ENCODE measurements around the gene COX7A2L.
"Not testable (repeated sequence)": the region's sequence is repeated elsewhere in the genome, so short reads cannot be mapped to it uniquely, and the experiment has no call there.

COX7A2L gene

DNA sequence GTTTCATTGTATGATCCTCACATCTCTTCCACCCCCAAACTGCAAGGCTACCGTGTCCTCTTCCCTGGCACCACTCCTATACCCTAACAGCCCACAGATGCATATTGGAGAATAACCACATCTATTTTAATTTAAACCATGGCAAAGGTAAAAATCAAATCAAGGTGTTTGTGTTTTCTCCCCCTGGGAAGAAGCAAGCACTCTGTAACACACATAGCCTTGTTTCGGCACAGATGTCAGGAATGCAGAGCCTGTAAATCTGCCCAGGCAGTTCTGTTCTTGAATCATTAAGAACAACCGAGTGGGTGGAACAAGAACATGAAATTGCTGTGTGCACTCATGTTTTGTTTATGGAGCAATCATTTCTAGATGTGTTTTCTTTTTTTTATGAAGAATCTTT lies 6.8 kb upstream of the COX7A2L start:
- no peak for DNase-seq (ENCODE audit: low spot score)

DNA sequence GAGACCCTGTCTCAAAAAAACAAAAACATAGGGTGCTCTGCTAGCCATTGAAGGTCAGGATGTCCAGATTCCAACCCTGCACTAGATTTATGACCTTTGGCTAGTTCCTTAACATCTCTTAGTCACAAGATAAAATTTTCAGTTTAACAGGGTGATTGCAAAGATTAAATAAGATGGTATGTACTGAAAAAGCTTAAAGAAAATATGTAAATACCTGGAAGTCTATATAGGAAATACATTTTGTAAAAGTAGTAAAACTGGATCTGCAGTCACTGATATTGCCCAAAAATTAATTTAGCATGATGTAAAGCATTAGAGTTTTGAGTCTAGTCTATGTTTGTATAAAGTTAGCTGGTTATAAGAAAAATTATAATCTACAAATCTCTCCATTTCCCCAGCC lies 5.4 kb upstream of the COX7A2L start:
- DNase-seq (ENCODE audit: low spot score): no peak

DNA sequence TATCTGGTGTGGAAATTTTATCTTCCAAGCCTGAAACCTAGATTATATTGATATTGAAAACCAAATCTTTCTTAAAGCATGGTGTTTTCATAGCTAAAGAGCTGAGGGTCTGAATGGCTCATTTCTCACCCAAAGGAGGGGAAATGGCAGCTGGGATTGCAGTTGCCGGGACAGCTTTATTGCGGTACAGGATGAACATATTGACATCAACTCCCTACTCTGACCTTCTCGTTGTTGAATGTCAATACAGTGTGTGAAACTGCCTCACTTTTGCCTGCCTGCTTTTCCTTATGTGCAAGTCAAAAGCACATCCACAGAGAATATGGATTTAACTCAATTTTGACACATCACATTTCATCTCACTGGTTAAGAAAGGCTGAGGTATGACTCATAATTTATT lies 3.6 kb upstream of the COX7A2L start:
- no peak for DNase-seq (ENCODE audit: low spot score)

DNA sequence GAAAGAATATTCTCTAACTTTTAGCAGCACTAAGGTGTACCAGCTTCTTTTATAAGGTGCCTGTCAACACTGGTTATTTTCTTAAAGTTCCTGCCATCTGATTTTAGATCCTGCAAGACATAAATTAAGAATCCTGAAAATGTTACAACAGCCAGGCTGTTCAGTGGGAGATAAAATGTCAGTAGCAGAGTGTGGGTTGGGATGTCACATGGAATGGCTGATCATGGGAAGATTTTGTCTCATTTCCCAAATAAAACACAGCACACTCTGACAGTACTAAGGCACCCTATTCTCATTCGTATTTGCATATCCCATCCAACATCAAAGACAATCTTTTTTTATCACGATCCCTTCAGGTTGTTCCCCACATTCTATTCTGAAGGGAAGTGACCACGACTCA lies 2.4 kb upstream of the COX7A2L start:
- no peak for DNase-seq (ENCODE audit: low spot score)

DNA sequence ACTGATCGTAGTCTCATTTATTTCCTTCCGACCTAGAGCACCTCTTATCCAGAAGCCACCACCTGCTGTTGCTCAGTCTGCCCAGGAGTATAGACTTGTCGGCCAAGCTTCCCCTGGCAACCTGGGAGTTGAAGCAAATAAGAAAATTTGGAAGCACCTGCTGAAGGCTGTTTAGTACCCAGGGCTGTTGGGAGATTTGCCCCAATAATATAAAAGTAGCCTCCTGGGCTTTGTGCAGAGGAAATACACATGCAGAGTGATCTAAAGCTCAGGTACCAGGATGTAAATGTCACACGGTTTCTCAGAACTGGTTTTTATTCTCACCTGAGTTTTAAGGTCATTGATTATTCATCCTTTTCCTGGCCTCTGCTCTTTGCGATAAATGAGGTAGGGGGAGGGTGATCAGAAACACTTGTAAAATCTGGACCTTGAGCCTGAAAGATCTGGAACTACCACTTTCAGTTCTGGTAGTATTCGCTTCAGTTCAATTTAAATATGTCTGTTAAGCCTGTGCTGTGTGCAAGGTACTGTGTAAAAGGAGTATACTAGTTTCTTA lies 789 bp upstream of the COX7A2L start:
- DNase-seq (ENCODE audit: low spot score): no peak

DNA sequence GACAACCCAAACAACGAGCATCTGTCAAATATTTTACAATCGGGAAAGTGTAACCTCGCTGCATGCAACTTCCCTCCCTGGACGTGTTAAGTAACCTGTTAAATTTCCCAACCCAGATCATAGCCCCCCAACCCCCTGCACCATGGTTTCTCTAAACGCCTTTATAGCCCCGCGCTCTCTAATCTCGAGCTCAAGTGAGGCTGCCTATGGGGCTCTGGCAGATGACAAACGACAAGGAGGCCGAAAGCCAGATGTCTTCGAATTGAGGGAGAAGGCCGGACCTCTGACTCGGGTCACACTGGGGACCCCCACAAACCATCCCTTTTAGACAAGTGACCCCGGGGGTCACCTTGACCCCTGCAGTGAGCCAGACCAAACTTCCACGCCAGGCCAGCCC lies 526 bp downstream of the COX7A2L start:
- DNase-seq (ENCODE audit: low spot score): peak; percentile 14

DNA sequence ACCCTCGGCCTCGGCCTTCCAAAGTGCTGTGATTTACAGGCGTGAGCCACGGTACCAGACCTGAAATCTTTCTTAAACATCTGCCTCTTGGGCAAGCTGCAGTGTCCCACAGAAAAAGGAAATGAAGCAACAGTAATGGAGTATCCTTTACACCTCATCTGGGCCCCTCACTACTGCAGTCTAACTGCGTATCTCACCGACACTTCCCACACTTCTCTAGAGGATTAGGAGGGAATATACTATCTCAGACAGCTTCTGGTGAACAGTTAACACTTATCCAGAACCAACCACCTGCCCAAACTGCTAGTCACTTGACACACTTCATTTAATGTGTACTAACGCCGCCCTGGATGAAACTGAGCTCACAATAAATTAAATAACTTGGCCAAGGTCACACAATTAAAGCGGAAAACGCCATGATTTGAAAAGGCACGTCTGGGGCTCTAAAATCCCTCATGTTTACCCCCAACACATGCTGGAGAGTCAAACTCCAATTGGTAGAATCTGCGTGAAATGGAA lies 993 bp downstream of the COX7A2L start:
- no peak for DNase-seq (ENCODE audit: low spot score)

DNA sequence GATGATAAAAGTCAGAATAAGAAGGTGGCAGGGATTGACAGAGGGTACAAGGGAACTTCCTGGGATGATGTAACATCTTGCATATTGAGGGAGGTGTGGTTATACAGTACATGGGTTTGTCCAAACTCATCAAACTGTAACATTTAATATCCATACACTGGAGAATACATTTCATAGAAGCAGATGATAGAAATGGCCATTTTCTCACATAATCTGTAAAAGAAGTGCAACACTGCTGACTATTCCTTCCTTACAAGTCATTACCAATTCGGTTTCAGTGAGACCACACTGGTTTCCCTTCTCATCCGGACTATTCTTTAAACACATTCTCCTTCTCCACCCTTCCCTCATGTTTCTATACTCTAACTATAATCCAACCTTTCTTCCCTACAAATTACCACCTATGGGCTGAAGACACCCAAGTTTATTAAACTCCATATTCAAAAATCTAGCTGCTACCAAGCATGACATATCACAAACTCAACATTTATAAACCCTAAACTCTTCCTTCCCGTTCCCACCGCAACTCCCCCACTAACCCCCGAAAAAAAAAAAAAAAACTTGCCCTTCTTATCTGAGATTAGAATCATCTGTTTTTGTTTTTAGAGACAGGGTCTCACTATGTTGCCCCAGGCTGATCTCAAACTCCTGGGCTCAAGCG lies 1.6 kb downstream of the COX7A2L start:
- DNase-seq (ENCODE audit: low spot score): no peak

DNA sequence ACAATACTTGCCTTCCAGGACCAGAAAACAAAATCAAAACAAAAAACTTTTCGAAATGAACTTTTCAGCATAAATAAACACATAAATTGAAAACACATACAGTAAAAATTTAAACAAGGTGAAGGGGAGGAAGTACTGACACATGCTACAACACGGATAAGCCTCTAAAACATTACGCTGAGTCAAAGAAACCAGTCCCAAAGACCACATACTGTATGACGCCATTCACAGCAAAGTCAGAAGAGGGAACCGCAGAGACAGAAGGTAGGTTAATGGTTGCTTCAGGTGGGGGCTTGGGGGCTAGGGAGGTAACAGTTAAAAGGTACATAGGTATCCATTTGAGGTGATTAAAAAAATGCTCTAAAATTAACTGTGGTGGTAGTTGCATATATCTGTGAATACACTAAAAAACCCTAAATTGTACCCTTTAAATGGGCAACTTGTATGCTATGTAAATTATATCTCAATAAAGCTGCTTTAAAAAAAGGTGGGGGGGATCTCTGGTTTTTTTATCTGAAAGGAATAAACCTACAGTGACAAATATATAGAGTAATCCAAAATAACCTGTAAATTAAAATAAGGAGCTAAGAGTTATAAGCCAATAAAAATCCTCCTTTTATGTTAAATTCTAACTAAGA lies 7.1 kb downstream of the COX7A2L start:
- no peak for DNase-seq (ENCODE audit: low spot score)

DNA sequence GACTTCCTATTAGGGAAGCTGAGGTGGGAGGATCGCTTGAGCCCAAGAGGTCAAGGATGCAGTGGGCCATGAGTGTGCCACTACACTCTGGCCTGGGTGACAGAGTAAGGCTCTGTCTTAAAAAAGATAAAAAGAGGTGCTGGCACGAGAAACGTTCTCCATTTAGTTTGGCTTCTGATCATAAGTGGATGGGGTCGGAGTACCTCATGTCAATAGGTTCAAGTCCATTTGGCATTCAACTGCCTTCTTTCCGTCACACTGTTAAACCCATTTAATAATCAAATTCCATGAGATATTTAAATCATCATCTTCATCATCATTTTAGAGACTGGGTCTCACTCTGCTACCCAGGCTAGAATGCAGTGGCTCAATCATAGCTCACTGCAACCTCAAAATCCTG lies 9.2 kb downstream of the COX7A2L start:
- no peak for DNase-seq (ENCODE audit: low spot score)

DNA sequence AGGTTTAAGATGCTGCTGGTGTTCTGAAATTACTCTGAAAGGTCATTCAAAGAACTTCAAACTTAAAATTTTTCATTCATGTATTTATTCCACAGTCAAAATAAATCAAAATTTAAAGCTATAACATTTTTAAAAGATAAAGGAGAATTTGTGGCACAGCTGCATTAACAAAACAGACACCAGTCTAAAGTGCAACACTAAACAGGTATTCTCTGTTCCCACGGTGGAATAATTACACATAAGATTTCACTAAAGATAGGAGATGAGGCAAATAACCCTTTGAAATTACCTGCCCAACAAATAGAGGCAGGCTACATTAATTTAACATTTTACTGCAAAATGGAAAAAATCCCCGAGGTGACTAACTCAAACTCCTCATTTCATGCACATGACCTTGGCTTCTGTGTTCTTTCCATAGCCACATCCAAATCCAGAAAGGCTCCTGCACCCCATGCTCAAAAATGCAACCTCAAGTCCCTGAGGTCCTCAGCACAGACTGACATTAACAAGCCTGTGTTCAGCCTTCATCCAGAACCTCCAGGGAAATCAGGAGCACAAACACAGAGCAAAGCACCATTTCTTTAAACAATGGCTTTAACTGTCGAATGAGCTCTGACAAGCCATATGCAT lies 10.5 kb downstream of the COX7A2L start:
- DNase-seq (ENCODE audit: low spot score): no peak

DNA sequence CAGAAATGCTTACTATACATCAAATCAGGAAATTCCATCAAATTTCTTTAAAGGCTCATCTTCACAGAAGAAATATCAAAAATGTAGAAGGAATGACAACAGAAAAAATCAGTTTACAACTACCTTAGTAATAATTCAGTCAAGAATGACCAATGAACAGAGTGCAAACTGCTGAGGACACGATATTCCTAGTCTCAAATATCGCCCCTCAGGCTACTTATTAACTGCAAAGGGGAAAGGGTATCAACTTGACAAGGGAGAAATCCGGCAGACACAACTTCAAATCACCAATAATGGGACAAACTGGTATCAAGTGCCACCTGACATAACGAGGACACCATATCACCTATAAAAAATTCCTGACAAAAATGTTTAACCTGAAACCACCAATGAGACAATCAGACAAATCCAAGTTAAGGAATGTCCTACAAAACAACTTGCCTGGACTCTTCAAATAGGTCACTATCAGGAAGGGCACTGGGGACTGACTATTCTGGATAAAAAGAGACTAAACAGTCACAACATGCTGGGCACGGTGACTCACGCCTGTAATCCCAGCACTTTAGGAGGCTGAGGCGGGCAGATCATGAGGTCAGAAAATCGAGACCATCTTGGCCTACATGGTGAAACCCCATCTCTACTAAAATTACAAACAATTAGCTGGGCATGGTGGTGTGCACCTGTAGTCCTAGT lies 12.8 kb downstream of the COX7A2L start:
- no peak for DNase-seq (ENCODE audit: low spot score)

DNA sequence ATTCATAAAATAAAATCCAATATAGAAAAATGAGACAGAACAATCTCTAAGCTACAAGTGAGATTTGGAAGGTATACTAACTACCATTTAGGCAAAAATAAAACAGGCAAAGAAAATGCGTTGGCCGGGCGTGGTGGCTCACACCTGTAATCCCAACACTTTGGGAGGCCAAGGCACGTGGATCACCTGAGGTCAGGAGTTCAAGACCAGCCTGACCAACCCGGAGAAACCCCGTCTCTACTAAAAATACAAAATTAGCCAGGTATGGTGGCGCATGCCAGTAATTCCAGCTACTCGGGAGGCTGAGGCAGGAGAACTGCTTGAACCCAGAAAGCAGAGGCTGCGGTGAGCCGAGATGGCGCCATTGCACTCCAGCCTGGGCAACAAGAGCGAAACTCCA lies 13.5 kb downstream of the COX7A2L start:
- not testable (repeated sequence) for DNase-seq (ENCODE audit: low spot score)

DNA sequence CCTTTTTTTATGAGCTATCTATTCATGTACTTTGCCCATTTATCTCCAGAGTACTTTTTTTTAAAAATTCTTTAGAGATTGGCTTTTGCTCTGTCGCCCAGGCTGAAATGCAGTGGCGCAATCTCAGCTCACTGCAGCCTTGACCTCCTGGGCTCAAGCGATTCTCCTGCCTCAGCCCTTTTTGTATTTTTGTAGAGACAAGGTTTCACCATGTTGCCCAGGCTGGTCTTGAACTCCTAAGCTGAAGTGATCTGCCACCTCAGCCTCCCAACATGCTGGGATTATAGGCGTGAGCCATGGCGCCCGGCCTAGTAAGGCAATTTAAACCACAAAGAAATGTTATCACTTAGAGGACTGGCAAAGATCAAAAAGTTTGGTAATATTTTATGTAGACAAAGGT lies 14.2 kb downstream of the COX7A2L start:
- not testable (repeated sequence) for DNase-seq (ENCODE audit: low spot score)

DNA sequence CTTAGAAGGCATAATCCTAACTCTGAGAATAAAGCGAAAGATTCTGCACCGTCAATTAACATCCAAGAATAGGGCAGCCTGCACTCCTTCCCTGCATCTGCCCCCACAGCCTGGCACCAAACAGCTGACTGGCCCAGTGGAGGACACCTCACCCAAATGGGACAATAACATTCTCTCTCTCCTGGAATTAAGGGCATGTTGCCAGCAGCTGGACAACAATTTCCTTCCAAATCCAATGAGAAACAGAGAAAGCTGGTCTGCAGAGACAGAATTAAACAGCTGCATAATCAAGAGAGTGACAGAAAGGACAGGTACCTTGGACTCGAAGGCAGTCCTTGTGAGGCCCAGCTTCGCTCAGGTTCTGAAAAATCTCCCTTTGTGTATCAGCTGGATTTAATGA lies 15.0 kb downstream of the COX7A2L start:
- peak; percentile 56 for DNase-seq (ENCODE audit: low spot score)

DNA sequence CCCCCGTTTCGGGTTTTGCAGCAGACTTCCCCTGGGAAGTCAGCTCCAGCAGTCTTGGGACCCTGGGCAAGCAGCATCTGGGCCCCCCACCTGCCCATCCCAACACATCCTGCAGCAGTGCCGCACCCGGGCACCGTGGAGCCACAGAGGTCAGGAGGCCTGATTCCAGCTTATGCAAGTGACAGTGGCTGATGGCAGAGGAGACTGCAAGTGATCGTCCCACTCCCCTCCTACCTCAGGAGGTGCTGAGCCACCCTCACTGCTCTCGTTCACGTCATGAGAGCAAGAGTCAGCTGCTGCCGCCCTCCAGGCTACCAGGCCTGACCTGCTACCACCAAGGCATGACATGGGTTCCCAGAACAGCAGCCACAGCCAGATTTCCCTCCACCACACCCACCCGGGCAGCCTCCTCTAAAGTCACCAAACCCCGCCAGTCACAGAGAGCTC lies 18.2 kb downstream of the COX7A2L start:
- DNase-seq (ENCODE audit: low spot score): no peak

DNA sequence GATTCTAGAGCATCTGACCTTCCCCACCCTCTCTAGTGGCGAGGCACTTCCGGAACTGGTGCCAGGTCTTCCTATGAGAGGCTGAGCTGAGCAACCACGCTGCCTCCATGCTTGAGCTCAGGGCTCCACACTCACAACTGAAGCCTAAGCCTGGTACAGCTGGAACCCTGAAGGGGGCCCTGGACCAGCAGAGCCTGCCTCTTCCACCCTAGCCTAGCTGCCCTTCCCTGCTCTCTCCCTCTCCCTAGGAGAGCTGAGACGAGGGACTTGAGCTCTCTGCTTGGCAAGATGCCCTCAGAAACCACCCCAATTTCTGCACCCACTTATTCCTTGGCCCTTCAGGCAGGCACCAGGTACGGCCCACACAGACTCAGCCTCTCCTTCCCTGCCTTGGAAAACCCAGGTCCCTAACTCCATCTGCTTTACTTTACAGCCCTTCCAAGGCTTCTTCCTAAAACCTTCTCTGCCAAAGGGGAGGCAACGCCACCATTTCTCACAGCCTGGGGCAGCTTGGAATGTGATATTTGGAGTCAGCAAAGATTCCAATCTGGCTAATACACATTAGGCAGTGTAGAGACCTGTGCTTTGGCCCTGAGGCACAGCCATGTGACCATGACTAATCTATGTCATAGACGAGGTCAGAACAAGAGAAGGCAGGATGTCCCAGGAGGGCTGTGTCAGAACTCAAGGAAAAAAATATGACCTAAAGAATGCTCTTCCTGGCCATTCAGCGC lies 18.8 kb downstream of the COX7A2L start:
- peak; percentile 22 for DNase-seq (ENCODE audit: low spot score)

DNA sequence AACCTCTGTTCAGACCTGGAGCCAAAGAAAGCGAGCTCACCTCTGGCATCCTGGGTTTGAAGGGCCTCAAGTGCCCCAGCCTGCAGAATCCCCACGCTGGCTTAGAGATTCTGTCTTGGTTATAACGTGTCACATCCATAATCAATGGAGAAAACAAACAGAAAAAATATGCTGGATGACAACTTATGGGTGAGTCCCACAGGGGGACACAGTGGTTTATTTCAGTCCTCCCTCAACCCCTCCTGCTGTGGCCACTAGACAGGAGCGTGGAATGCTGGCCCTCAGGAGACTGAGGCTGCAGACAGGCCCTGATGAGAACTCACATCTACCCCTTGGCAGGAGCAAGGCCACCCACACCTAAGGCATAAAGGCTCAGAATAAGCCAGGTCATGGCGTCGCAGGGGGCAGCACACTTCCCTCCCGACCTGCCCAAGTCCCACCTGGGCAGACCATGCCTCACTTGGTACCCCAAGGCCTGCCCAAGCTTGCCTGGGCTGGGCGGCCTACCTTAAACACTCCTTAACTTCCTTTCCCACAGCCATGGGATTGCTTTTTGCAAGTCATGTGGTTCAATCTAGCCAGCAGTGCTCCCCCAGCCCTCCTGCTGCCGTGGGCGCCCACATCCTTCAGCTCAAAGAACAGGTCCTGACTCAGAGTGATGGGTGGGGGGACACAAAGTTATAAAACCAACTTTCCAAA lies 19.9 kb downstream of the COX7A2L start:
- no peak for DNase-seq (ENCODE audit: low spot score)

DNA sequence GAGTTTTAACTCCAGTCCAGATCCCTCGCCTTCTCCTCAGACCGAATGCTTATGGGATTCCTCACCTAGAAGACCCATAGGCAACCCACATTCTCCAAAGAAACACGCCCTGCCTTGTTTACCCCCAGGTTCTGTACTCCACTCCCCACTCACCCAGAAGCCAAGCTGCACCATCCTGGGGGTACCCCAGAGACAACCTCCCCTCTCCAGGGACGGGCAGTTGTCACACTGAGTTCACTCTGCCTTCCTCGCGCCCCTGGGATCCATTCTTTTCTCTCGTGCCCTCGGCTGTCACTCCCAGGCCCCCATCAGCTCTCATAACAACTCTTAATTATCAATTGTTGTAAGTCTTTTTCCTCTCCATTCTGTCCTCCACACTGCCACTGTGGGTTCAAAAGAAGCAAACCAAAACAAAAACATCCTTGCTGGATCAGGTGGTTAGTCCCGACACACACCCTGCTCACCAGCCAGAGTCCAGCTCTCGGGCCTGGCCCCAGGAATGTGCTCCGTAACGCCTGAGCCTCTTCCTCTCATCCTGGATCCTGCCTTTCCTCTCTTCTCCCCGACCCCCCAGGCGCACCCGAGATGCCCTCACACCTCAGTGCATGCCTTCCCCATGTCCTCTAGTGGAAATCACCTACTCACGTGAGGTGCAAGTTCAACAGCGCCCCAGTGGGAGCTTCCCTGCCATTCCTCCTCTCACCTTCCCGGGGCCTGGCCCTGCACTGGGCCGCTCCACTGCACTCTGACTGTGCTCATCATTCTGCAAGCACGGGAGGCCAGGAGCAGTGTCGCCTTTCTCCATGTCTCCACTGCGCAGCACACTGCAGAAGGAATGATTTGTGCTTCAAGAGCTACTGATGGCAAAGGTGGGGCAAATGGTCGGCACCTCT lies 20.7 kb downstream of the COX7A2L start:
- DNase-seq (ENCODE audit: low spot score): no peak
